Upper lobe of left lung (tissue), 6 donors: ENCODE data around the gene TTC17. TPM values are rescaled to one million over a fixed set of nuclear protein-coding genes. Genes with fewer than 3 reads are reported as not detected.

Experiments used
- ATAC-seq, 2 donors: fragments of 200-7000 bp; cut with Tn5 transposase; one replicate each; pipeline ENCODE4 v1.9.1; 2022; ENCODE audit warnings: mild to moderate bottlenecking in 2 of 2, moderate library complexity in 2 of 2; ENCODE audit not compliant: low FRiP score in 2 of 2
- DNase-seq, 2 donors: peaks; one replicate each; pipeline ENCODE4 v3.0.0-alpha.2; 2019 to 2020
- H3K27ac ChIP-seq, 4 donors: fragments of 200-600 bp; sonication (generic); one replicate each; pipeline ENCODE4 v1.5.1; 2016 to 2019
- H3K27me3 ChIP-seq, 4 donors: fragments of 200-600 bp; sonication (generic); one replicate each; pipeline ENCODE4 v1.5.1; 2017 to 2019
- H3K36me3 ChIP-seq, 4 donors: fragments of 200-600 bp; sonication (generic); one replicate each; pipeline ENCODE4 v1.5.1; 2016 to 2019
- H3K4me1 ChIP-seq, 4 donors: fragments of 200-600 bp; sonication (generic); one replicate each; pipeline ENCODE4 v1.5.1; 2018 to 2019
- H3K4me3 ChIP-seq, 4 donors: fragments of 200-600 bp; sonication (generic); one replicate each; pipeline ENCODE4 v1.5.1; 2017 to 2019; ENCODE audit warnings: mild to moderate bottlenecking in 2 of 4, moderate library complexity in 1 of 4
- H3K9me3 ChIP-seq, 4 donors: fragments of 200-600 bp; sonication (generic); one replicate each; pipeline ENCODE4 v1.5.1; 2018 to 2019
- CTCF ChIP-seq, 6 experiments: fragments of 450-650 bp in 4 of 6; fragments of 200-600 bp in 2 of 6; sonication (generic) in 2 of 6; IDR thresholded peaks; one replicate each; pipeline ENCODE4 v1.5.1; 2016 to 2019; ENCODE audit warnings: antibody characterized with exemption in 6 of 6
- EP300 ChIP-seq, 4 donors: sonication (generic); formaldehyde crosslinking; IDR thresholded peaks; one replicate each; pipeline ENCODE4 v1.5.1; 2017; ENCODE audit warnings: antibody characterized with exemption in 4 of 4, control low read depth in 2 of 4
- POLR2A ChIP-seq, 4 donors: fragments of 450-650 bp; IDR thresholded peaks; one replicate each; pipeline ENCODE4 v1.5.1; 2016 to 2017; ENCODE audit warnings: antibody characterized with exemption in 4 of 4, mild to moderate bottlenecking in 2 of 4
- POLR2AphosphoS5 ChIP-seq, 2 donors: sonication (generic); formaldehyde crosslinking; IDR thresholded peaks; one replicate each; pipeline ENCODE4 v1.5.1; 2017; ENCODE audit warnings: antibody characterized with exemption in 2 of 2
- WGBS, 2 donors: methylation state at CpG; one replicate each; pipeline ENCODE4 v1.1.5; 2017 to 2018; 5-methylcytosine and 5-hydroxymethylcytosine counted together
- total RNA-seq, 6 donors: library from RNA; depleted of rRNA in 4 of 6; stranded (reverse); fragments of >200 nt in 4 of 6; gene quantifications; one replicate each; pipeline versions ENCODE4 v1.1.0 to v1.2.1, GENCODE V29; 2016 to 2021
- donor health status: DM: no; HTN: no; CAD: no; lungs with moderate emphysema.
- donor health status: DM: no; HTN: yes; CAD: no; lungs with severe emphysema.

TTC17 gene
- total RNA-seq, 6 donors from 2014 or later, result 61.2 to 313 (median 126) TPM

GRCh38 chr11:43498561-43498960, 139.8 kb downstream of the TTC17 start:
- no peaks in the 10 kb centered on the region for H3K9me3 ChIP-seq
- no peaks in the 10 kb centered on the region for H3K4me1 ChIP-seq
- H3K27me3 ChIP-seq, result no peaks in the 10 kb centered on the region
- no peak overlapping the region for H3K27ac ChIP-seq
- peaks cover under 1 to 17% (median 8%) of the 10 kb centered on the region in 4 donors for H3K36me3 ChIP-seq
- H3K4me3 ChIP-seq, result no peak overlapping the region
- no peak for DNase-seq
- 93 to 100% methylated on average over 2 to 3 of the region's 3 CpGs for WGBS, 2 donors
- no peak for TF ChIP-seq POLR2AphosphoS5 (IDR thresholded peaks at IDR 0.05)
- no peak for TF ChIP-seq CTCF (IDR thresholded peaks at IDR 0.05)
- TF ChIP-seq EP300 (IDR thresholded peaks at IDR 0.05), result no peak
- no peak for TF ChIP-seq POLR2A (IDR thresholded peaks at IDR 0.05)
- ATAC-seq, result no peak

GRCh38 chr11:43503417-43503816, 144.7 kb downstream of the TTC17 start:
- WGBS, 2 donors, result 70 to 80% methylated on average over 4 of the region's 4 CpGs
- H3K36me3 ChIP-seq, result no peaks in the 10 kb centered on the region
- no peak for ATAC-seq
- H3K4me1 ChIP-seq, result no peaks in the 10 kb centered on the region
- no peaks in the 10 kb centered on the region for H3K27me3 ChIP-seq
- H3K4me3 ChIP-seq, result no peak overlapping the region
- no peak overlapping the region for H3K27ac ChIP-seq
- TF ChIP-seq POLR2AphosphoS5 (IDR thresholded peaks at IDR 0.05) (no peak), CTCF (IDR thresholded peaks at IDR 0.05) (no peak), POLR2A (IDR thresholded peaks at IDR 0.05) (no peak), EP300 (IDR thresholded peaks at IDR 0.05) (no peak)
- no peaks in the 10 kb centered on the region for H3K9me3 ChIP-seq
- DNase-seq, result no peak

GRCh38 chr11:43504316-43504950, 145.7 kb downstream of the TTC17 start:
- no peaks in the 10 kb centered on the region for H3K27me3 ChIP-seq
- DNase-seq, result no peak
- no peak overlapping the region for H3K4me3 ChIP-seq
- no peak for TF ChIP-seq POLR2AphosphoS5 (IDR thresholded peaks at IDR 0.05)
- TF ChIP-seq CTCF (IDR thresholded peaks at IDR 0.05), result no peak
- no peak for TF ChIP-seq EP300 (IDR thresholded peaks at IDR 0.05)
- no peak for TF ChIP-seq POLR2A (IDR thresholded peaks at IDR 0.05)
- 70 to 81% methylated on average over 5 to 7 of the region's 7 CpGs for WGBS, 2 donors
- H3K9me3 ChIP-seq, result no peaks in the 10 kb centered on the region
- no peak overlapping the region for H3K27ac ChIP-seq
- ATAC-seq, result peak in 1 of 2 donors; percentile 17
- H3K36me3 ChIP-seq, result no peaks in the 10 kb centered on the region
- H3K4me1 ChIP-seq, result no peaks in the 10 kb centered on the region

DNA sequence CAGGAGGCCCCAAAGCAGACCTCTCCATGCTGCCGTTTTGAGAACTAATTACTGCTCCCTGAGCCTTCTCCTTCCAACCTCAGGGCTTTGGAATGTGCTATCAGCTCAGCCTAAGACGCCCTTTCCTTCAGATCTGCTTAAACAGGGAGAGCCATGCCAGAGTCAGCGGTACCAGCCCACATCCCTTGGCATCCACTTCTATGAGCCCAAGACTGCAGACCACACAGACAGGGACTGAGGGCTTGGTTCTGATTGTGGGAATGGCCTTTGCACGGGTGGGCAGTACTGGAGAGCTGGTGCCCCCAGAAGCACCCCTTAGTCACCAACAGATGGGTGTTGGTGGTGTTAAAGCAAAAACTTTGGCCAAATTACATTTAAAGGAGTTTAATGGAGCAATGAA, 146.5 kb downstream of the TTC17 start:
- Histone ChIP-seq H3K4me3 (no peak overlapping the region), H3K4me1 (no peaks in the 10 kb centered on the region), H3K27me3 (no peaks in the 10 kb centered on the region), H3K9me3 (no peaks in the 10 kb centered on the region), H3K36me3 (no peaks in the 10 kb centered on the region), H3K27ac (no peak overlapping the region)
- 67 to 72% methylated on average over 4 of the region's 4 CpGs for WGBS, 2 donors
- TF ChIP-seq EP300 (IDR thresholded peaks at IDR 0.05) (no peak), POLR2A (IDR thresholded peaks at IDR 0.05) (no peak), POLR2AphosphoS5 (IDR thresholded peaks at IDR 0.05) (no peak), CTCF (IDR thresholded peaks at IDR 0.05) (no peak)
- DNase-seq (no peak), ATAC-seq (no peak)

DNA sequence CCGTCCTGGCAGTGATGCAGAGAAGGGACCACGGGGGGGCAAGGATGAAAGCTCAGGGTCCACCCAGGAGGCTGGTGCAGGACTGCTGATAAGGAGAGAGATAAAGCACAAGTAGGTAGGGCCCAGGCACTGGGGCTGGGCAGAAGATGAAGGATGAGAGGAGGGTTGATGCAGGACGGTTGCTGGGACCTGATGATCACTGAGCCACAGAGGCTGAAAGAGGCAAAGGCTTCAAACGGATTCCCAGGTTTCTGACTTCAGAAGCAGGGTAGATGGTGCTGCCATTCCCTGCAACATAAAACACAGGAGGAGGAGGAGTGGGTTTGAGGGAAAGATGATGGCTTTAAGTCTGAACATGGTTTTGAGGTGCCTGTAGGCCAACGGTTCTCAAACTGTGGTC, 148.5 kb downstream of the TTC17 start:
- TF ChIP-seq POLR2AphosphoS5 (IDR thresholded peaks at IDR 0.05) (no peak), EP300 (IDR thresholded peaks at IDR 0.05) (no peak)

More for the DNA sequence above, 148.5 kb downstream of the TTC17 start:
- 75 to 77% methylated on average over 5 of the region's 5 CpGs for WGBS, 2 donors
- Histone ChIP-seq H3K4me3 (no peak overlapping the region), H3K36me3 (no peaks in the 10 kb centered on the region), H3K9me3 (no peaks in the 10 kb centered on the region), H3K27ac (no peak overlapping the region), H3K27me3 (no peaks in the 10 kb centered on the region), H3K4me1 (no peaks in the 10 kb centered on the region)
- no peak for DNase-seq
- peak in 1 of 2 donors; percentile 9 for ATAC-seq
